T-helper 22 cell (primary cell): Measurements from ENCODE around the gene PRSS38.
A peak's percentile ranks its signal among the peaks of the same experiment; 100 is the strongest.

Experiments used
- DNase-seq: peaks from one replicate; pipeline ENCODE4 v3.0.0-alpha.2; 2020; ENCODE audit warnings: low read depth

Gene PRSS38

GRCh38 chr1:227815468-227816409 lies at the start of gene PRSS38:
PRSS38 (plus strand) TSS chr1:227815675; CDS start chr1:227815717, 42 bp downstream.
- DNase-seq: no peak

- DNase-seq: peak; percentile 82
These were observed 49.4 kb upstream of the PRSS38 start for GRCh38 chr1:227766015-227766634.

- no peak for DNase-seq
These were observed 48.7 kb upstream of the PRSS38 start for GRCh38 chr1:227766653-227767277.

- DNase-seq: no peak
These were observed 47.9 kb upstream of the PRSS38 start for GRCh38 chr1:227767401-227768124.

GRCh38 chr1:227768125-227768439 lies 47.4 kb upstream of the PRSS38 start:
- no peak for DNase-seq

- no peak for DNase-seq
These were observed 46.8 kb upstream of the PRSS38 start for GRCh38 chr1:227768640-227769039.

- DNase-seq: no peak
These were observed 46.2 kb upstream of the PRSS38 start for GRCh38 chr1:227769047-227769935.

- DNase-seq: no peak
These were observed 45.5 kb upstream of the PRSS38 start for GRCh38 chr1:227769936-227770494.

GRCh38 chr1:227770812-227771211 lies 44.7 kb upstream of the PRSS38 start:
- DNase-seq: no peak

GRCh38 chr1:227771326-227771725 lies 44.1 kb upstream of the PRSS38 start:
- DNase-seq: no peak

GRCh38 chr1:227771771-227772170 lies 43.7 kb upstream of the PRSS38 start:
- no peak for DNase-seq

GRCh38 chr1:227773558-227773957 lies 41.9 kb upstream of the PRSS38 start:
- DNase-seq: no peak

GRCh38 chr1:227774051-227774731 lies 41.3 kb upstream of the PRSS38 start:
- DNase-seq: no peak

GRCh38 chr1:227774821-227775661 lies 40.4 kb upstream of the PRSS38 start:
- no peak for DNase-seq

GRCh38 chr1:227775841-227776240 lies 39.6 kb upstream of the PRSS38 start:
- DNase-seq: no peak

- no peak for DNase-seq
These were observed 39.1 kb upstream of the PRSS38 start for GRCh38 chr1:227776331-227776771.

GRCh38 chr1:227777156-227777555 lies 38.3 kb upstream of the PRSS38 start:
- DNase-seq: no peak

GRCh38 chr1:227777646-227778045 lies 37.8 kb upstream of the PRSS38 start:
- DNase-seq: no peak

- no peak for DNase-seq
These were observed 37.0 kb upstream of the PRSS38 start for GRCh38 chr1:227778401-227778947.
